ENCODE measurements around the gene ZDHHC19. TPM values are rescaled to one million over a fixed set of nuclear protein-coding genes. Genes with fewer than 3 reads are reported as not detected.
"Not testable (repeated sequence)": the region's sequence is repeated elsewhere in the genome, so short reads cannot be mapped to it uniquely, and the experiment has no call there.

Gene ZDHHC19
- total RNA-seq, 4 donors from 2014 or later: 2.2 TPM; not detected in 3

GRCh38 chr3:196207159-196207832, 3.9 kb downstream of the ZDHHC19 start:
- no peaks in the 10 kb centered on the region for H3K9me3 ChIP-seq
- DNase-seq: no peak
- H3K4me1 ChIP-seq: no peaks in the 10 kb centered on the region
- intact Hi-C loops (cut with DNase I; ENCODE audit: low total_unique reads): no loop called here
- H3K36me3 ChIP-seq: no peaks in the 10 kb centered on the region
- H3K4me3 ChIP-seq: peak overlapping the region in 1 of 2 donors; percentile 31
- TF ChIP-seq POLR2A (IDR thresholded peaks at IDR 0.05): no peak
- TF ChIP-seq CTCF (IDR thresholded peaks at IDR 0.05): no peak
- no peak overlapping the region for H3K27ac ChIP-seq
- peaks cover 0 to 7% of the 10 kb centered on the region in 2 donors for H3K27me3 ChIP-seq

GRCh38 chr3:196205442-196206205, 5.6 kb downstream of the ZDHHC19 start:
- H3K4me3 ChIP-seq; DNase-seq; H3K36me3 ChIP-seq; H3K4me1 ChIP-seq; H3K27me3 ChIP-seq; H3K9me3 ChIP-seq; H3K27ac ChIP-seq; intact Hi-C loops (cut with DNase I; ENCODE audit: low total_unique reads): not testable (repeated sequence)

- Histone ChIP-seq H3K36me3 (no peaks in the 10 kb centered on the region), H3K4me1 (no peaks in the 10 kb centered on the region), H3K9me3 (no peaks in the 10 kb centered on the region), H3K27me3 (peaks cover 0 to 7% of the 10 kb centered on the region in 2 donors), H3K27ac (no peak overlapping the region), H3K4me3 (no peak overlapping the region)
- no peak for DNase-seq
- intact Hi-C loops (cut with DNase I; ENCODE audit: low total_unique reads): no loop called here
- TF ChIP-seq POLR2A (IDR thresholded peaks at IDR 0.05): no peak
- TF ChIP-seq CTCF (IDR thresholded peaks at IDR 0.05): no peak
Measured at GRCh38 chr3:196203846-196204245, 7.4 kb downstream of the ZDHHC19 start.

GRCh38 chr3:196202516-196202970, 8.7 kb downstream of the ZDHHC19 start:
- H3K36me3 ChIP-seq: no peaks in the 10 kb centered on the region
- H3K4me1 ChIP-seq: no peaks in the 10 kb centered on the region
- no peak for TF ChIP-seq POLR2A (IDR thresholded peaks at IDR 0.05)
- TF ChIP-seq CTCF (IDR thresholded peaks at IDR 0.05): no peak
- H3K27ac ChIP-seq: no peak overlapping the region
- no peaks in the 10 kb centered on the region for H3K9me3 ChIP-seq
- DNase-seq: no peak
- H3K27me3 ChIP-seq: peaks cover 0 to 3% of the 10 kb centered on the region in 2 donors
- no peak overlapping the region for H3K4me3 ChIP-seq
- intact Hi-C loops (cut with DNase I; ENCODE audit: low total_unique reads): no loop called here

GRCh38 chr3:196198771-196199753, 12.1 kb downstream of the ZDHHC19 start:
- Histone ChIP-seq H3K9me3 (no peaks in the 10 kb centered on the region), H3K36me3 (no peaks in the 10 kb centered on the region), H3K4me1 (no peaks in the 10 kb centered on the region), H3K4me3 (no peak overlapping the region), H3K27ac (no peak overlapping the region), H3K27me3 (no peaks in the 10 kb centered on the region)
- DNase-seq: no peak
- intact Hi-C loops (cut with DNase I; ENCODE audit: low total_unique reads): no loop called here
- TF ChIP-seq POLR2A (IDR thresholded peaks at IDR 0.05) (no peak), CTCF (IDR thresholded peaks at IDR 0.05) (no peak)
